ENCODE measurements around the gene HAND2.

HAND2 gene

DNA sequence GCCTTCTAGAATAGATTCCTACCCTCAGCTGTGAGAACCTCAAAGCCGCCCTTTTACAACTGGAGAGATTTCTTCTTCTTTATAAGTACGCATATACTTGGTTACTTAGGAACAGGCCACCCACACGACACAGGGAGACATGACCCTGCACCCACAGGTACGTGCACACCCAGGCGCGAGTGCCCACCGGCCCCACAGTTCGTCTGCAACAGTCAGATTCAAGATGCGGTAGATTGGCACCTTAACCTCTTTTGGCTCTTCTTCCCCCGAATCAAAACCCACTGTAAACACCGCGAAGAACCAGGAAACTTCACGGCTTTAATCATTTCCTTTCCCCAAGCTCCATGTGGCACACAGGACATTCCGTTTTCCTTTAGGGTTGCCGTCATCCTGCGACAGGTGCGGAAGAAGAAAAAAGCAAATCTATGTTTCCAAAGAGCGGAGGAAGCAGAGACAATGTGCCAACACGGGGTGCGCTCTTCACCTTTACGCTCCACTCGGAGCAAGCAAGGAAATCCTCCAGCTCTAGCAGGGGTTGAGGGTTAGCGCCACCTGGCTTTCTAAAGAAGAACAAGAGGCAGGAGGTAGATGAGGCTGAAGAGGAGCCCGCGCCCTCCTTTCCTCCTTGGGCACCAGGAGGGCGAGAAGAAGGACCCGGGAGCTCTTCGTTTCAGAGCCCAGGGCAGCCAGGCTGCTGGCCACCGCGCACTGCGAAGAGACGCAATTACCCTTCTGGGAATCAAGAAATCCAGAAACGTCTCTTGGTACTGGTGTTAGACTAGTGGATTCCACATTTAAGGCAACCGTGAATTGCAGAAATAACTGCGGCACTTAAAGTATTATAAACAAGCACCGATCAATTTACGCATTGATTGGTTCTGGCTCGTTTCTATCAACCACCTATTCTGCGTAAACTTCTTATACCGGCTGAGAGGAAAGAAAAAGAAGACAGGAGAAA is 35.7 kb downstream of the HAND2 start:
- H3K79me2 ChIP-seq (ENCODE audit: low read length) = no peaks in the 10 kb centered on the region
- peak overlapping the region; percentile 95 for H2AFZ ChIP-seq (ENCODE audit: low read depth, low read length)
- peaks cover 13% of the 10 kb centered on the region for H3K4me1 ChIP-seq (ENCODE audit: low read length)
- H4K20me1 ChIP-seq (ENCODE audit: insufficient read depth, low read length) = no peaks in the 10 kb centered on the region
- H3K9me3 ChIP-seq (ENCODE audit: insufficient read depth, low read length) = no peaks in the 10 kb centered on the region
- peak overlapping the region; percentile 52 for H3K9ac ChIP-seq (ENCODE audit: low read length)
- H3K4me2 ChIP-seq (ENCODE audit: low read length) = peak overlapping the region; percentile 86
- peak overlapping the region; percentile 82 for H3K4me3 ChIP-seq (ENCODE audit: low read length)
- no peaks in the 10 kb centered on the region for H3K36me3 ChIP-seq (replicated peaks; ENCODE audit: low read depth, low read length)
- H3K27me3 ChIP-seq (ENCODE audit: low read depth, low read length) = no peaks in the 10 kb centered on the region
- H3K27ac ChIP-seq (ENCODE audit: low read length) = no peak overlapping the region
- TF ChIP-seq, protein P1, sequence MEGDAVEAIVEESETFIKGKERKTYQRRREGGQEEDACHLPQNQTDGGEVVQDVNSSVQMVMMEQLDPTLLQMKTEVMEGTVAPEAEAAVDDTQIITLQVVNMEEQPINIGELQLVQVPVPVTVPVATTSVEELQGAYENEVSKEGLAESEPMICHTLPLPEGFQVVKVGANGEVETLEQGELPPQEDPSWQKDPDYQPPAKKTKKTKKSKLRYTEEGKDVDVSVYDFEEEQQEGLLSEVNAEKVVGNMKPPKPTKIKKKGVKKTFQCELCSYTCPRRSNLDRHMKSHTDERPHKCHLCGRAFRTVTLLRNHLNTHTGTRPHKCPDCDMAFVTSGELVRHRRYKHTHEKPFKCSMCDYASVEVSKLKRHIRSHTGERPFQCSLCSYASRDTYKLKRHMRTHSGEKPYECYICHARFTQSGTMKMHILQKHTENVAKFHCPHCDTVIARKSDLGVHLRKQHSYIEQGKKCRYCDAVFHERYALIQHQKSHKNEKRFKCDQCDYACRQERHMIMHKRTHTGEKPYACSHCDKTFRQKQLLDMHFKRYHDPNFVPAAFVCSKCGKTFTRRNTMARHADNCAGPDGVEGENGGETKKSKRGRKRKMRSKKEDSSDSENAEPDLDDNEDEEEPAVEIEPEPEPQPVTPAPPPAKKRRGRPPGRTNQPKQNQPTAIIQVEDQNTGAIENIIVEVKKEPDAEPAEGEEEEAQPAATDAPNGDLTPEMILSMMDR (IDR thresholded peaks at IDR 0.05; ENCODE audit: low read depth, low read length) = peak; percentile 95
- TF ChIP-seq EZH2phosphoT487 (IDR thresholded peaks at IDR 0.05; ENCODE audit: low read depth) = no peak

DNA sequence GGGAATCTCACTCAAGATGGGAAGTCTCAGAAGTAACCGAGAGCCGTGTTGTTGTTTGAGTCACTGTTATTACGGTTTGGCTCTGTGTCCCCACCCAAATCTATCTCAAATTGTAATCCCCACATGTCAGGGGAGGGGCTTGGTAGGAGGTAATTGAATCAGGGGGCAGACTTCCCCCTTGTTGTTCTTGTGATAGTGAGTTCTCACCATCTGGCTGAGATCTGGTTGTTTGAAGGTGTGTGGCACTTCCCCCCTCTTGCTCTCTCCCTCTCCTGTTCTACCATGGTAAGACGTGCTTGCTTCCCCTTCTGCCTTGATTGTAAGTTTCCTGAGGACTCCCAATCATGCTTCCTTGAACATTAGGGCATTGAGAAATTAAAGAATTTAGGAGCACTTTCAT is 37.0 kb downstream of the HAND2 start:
- Histone ChIP-seq H3K27me3 (ENCODE audit: low read depth, low read length) (no peaks in the 10 kb centered on the region), H3K4me3 (ENCODE audit: low read length) (no peak overlapping the region), H3K9me3 (ENCODE audit: insufficient read depth, low read length) (no peaks in the 10 kb centered on the region), H3K9ac (ENCODE audit: low read length) (no peak overlapping the region), H3K27ac (ENCODE audit: low read length) (no peak overlapping the region), H3K36me3 (replicated peaks; ENCODE audit: low read depth, low read length) (no peaks in the 10 kb centered on the region), H3K4me2 (ENCODE audit: low read length) (no peak overlapping the region), H4K20me1 (ENCODE audit: insufficient read depth, low read length) (no peaks in the 10 kb centered on the region), H3K79me2 (ENCODE audit: low read length) (no peaks in the 10 kb centered on the region), H3K4me1 (ENCODE audit: low read length) (peaks cover 9% of the 10 kb centered on the region), H2AFZ (ENCODE audit: low read depth, low read length) (no peak overlapping the region)
- TF ChIP-seq, protein P1 (IDR thresholded peaks at IDR 0.05; ENCODE audit: low read depth, low read length) = no peak
- no peak for TF ChIP-seq EZH2phosphoT487 (IDR thresholded peaks at IDR 0.05; ENCODE audit: low read depth)

DNA sequence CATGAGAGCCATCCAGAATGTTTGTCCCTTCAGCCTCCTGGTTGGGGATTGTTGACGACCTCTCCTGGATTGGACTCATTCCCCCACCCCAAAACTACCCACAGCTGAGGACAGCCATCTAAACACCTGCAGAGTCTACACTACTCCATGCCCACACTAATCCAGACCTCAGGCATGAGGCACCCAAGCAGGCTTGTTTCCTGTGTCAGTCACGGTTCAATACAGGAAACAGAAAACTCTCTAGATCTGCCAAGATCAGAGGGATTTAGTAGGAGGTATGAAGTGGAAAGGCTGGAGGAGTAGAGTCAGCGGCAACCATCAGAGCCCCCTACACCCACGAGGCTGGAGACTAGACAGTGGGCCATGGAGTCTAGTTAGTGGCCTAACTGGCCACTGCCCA is 37.7 kb downstream of the HAND2 start:
- H2AFZ ChIP-seq (ENCODE audit: low read depth, low read length) = no peak overlapping the region
- no peaks in the 10 kb centered on the region for H3K9me3 ChIP-seq (ENCODE audit: insufficient read depth, low read length)
- H3K4me2 ChIP-seq (ENCODE audit: low read length) = no peak overlapping the region

More for the DNA sequence above, 37.7 kb downstream of the HAND2 start:
- H3K27me3 ChIP-seq (ENCODE audit: low read depth, low read length) = no peaks in the 10 kb centered on the region
- no peaks in the 10 kb centered on the region for H3K36me3 ChIP-seq (replicated peaks; ENCODE audit: low read depth, low read length)
- H3K9ac ChIP-seq (ENCODE audit: low read length) = no peak overlapping the region
- no peak overlapping the region for H3K4me3 ChIP-seq (ENCODE audit: low read length)
- peaks cover 5% of the 10 kb centered on the region for H3K4me1 ChIP-seq (ENCODE audit: low read length)
- TF ChIP-seq, protein P1 (IDR thresholded peaks at IDR 0.05; ENCODE audit: low read depth, low read length) = no peak
- no peak for TF ChIP-seq EZH2phosphoT487 (IDR thresholded peaks at IDR 0.05; ENCODE audit: low read depth)
- no peaks in the 10 kb centered on the region for H3K79me2 ChIP-seq (ENCODE audit: low read length)
- no peaks in the 10 kb centered on the region for H4K20me1 ChIP-seq (ENCODE audit: insufficient read depth, low read length)
- H3K27ac ChIP-seq (ENCODE audit: low read length) = no peak overlapping the region
